Gastroesophageal sphincter (tissue), 3 donors: Measurements from ENCODE around the gene NFATC2.

Experiments used
- EP300 ChIP-seq: sonication (generic); formaldehyde crosslinking; IDR thresholded peaks from one replicate; pipeline ENCODE4 v1.6.1; 2017; ENCODE audit warnings: antibody characterized with exemption, mild to moderate bottlenecking
- POLR2A ChIP-seq, 2 donors: fragments of 450-650 bp; IDR thresholded peaks; one replicate each; pipeline ENCODE4 v1.6.1; 2017; ENCODE audit warnings: antibody characterized with exemption in 2 of 2, mild to moderate bottlenecking in 2 of 2, moderate library complexity in 1 of 2
- POLR2AphosphoS5 ChIP-seq: sonication (generic); formaldehyde crosslinking; IDR thresholded peaks from one replicate; pipeline ENCODE4 v1.6.1; 2017; ENCODE audit warnings: antibody characterized with exemption
- TF ChIP-seq, protein P1 (sequence below), 4 experiments: fragments of 200-600 bp in 2 of 4; fragments of 450-650 bp in 2 of 4; sonication (generic) in 1 of 4; IDR thresholded peaks; one replicate each; pipeline ENCODE4 v1.5.1; 2017 to 2019; ENCODE audit warnings: antibody characterized with exemption in 4 of 4, mild to moderate bottlenecking in 2 of 4, moderate library complexity in 2 of 4

DNA sequence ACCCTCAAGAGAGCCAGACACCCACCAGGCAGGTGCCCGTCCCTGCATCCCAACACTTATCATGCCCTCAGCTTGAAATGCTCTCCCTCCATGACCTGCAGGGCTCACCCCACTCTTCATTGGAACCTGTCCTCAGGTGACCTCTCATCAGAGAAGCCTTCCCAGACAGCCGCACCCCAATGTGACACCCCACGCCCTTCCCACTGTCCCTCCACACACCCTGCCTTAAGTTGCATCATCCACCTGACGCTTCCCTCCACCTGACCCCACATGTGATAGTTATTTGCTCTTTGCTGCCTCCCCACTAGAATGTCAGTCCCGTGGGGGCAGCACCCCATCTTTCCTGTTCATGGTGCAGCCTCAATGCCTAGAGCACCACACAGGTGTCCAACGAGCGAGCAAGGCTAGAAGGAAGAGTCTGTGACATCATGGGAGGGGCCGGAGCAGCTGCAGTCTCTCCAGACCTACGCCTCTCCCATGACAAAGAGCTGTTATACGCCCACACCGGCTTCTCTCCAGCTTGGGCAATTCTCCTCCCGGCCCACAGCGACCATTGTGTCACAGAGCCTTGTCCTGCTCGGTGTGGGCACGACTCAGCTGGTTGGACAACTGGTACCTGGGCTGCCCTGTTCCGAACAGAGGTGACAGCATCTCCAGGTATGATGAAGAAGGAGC lies 58.2 kb downstream of the NFATC2 start:
- TF ChIP-seq, protein P1, sequence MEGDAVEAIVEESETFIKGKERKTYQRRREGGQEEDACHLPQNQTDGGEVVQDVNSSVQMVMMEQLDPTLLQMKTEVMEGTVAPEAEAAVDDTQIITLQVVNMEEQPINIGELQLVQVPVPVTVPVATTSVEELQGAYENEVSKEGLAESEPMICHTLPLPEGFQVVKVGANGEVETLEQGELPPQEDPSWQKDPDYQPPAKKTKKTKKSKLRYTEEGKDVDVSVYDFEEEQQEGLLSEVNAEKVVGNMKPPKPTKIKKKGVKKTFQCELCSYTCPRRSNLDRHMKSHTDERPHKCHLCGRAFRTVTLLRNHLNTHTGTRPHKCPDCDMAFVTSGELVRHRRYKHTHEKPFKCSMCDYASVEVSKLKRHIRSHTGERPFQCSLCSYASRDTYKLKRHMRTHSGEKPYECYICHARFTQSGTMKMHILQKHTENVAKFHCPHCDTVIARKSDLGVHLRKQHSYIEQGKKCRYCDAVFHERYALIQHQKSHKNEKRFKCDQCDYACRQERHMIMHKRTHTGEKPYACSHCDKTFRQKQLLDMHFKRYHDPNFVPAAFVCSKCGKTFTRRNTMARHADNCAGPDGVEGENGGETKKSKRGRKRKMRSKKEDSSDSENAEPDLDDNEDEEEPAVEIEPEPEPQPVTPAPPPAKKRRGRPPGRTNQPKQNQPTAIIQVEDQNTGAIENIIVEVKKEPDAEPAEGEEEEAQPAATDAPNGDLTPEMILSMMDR (IDR thresholded peaks at IDR 0.05): no peak
- TF ChIP-seq POLR2AphosphoS5 (no peak), POLR2A (IDR thresholded peaks at IDR 0.05) (no peak), EP300 (no peak)
